ENCODE measurements around the gene FAM163A.
"Not testable (repeated sequence)": the region's sequence is repeated elsewhere in the genome, so short reads cannot be mapped to it uniquely, and the experiment has no call there.

The FAM163A gene

DNA sequence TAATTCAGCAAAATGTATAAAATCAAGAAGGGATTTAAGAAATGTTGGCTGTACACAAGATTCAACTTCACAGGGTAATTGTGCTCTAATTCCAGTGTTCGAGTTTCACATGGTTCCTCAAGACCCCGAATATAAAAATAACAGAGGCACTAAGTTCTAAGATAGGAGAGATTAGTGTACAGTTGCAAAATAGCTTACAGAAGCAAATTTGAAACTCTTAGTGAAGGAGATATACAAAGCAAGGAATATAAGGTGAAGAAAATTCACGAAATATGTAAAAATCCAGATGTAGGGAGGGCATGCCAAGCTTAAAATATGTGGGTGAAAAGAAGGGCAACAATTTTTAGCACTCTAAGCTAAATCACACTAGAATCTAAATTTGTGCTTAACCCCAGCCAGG is 105.1 kb downstream of the FAM163A start:
- Histone ChIP-seq H3K9ac (ENCODE audit: insufficient read length) (no peak overlapping the region), H3K9me3 (ENCODE audit: low read depth, low read length) (no peaks in the 10 kb centered on the region), H3K27ac (no peak overlapping the region), H3K4me3 (no peak overlapping the region), H3K36me3 (ENCODE audit: insufficient read depth, low read length) (peaks cover 82% of the 10 kb centered on the region)
- no peak for TF ChIP-seq POLR2AphosphoS5 (IDR thresholded peaks at IDR 0.05; ENCODE audit: borderline replicate concordance, low read depth, low read length)
- TF ChIP-seq EZH2 (IDR thresholded peaks at IDR 0.05), result no peak
- no peak for TF ChIP-seq FOXP2 (optimal IDR thresholded peaks at IDR 0.05; ENCODE audit: control extremely low read depth, extremely low read length, insufficient read depth)
- no peak for DNase-seq (ENCODE audit: low read depth, low spot score)

DNA sequence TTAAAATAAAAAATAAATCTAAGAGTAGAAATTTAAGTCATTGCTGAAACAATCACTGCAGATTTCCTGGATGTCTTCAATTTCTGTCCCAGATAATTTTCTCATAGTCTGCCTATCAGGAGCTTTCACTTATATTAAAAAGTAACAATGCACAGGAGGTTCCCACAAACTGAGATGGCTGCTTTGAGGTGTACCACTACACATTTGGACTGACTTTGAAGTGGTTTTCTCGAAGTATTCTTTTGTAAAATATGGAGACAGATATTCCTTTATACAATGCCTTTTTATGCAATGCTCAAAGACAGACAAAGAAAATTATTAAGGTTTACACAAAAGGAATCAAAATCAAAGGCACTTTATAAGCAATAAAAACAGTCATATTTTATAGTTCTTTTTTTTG is 110.0 kb downstream of the FAM163A start:
- no peak for TF ChIP-seq FOXP2 (optimal IDR thresholded peaks at IDR 0.05; ENCODE audit: control extremely low read depth, extremely low read length, insufficient read depth)
- TF ChIP-seq POLR2AphosphoS5 (IDR thresholded peaks at IDR 0.05; ENCODE audit: borderline replicate concordance, low read depth, low read length), result no peak
- no peak for TF ChIP-seq EZH2 (IDR thresholded peaks at IDR 0.05)
- no peak overlapping the region for H3K4me3 ChIP-seq
- no peak overlapping the region for H3K9ac ChIP-seq (ENCODE audit: insufficient read length)
- H3K36me3 ChIP-seq (ENCODE audit: insufficient read depth, low read length), result peaks cover 56% of the 10 kb centered on the region
- H3K9me3 ChIP-seq (ENCODE audit: low read depth, low read length), result no peaks in the 10 kb centered on the region
- no peak for DNase-seq (ENCODE audit: low read depth, low spot score)
- H3K27ac ChIP-seq, result no peak overlapping the region

DNA sequence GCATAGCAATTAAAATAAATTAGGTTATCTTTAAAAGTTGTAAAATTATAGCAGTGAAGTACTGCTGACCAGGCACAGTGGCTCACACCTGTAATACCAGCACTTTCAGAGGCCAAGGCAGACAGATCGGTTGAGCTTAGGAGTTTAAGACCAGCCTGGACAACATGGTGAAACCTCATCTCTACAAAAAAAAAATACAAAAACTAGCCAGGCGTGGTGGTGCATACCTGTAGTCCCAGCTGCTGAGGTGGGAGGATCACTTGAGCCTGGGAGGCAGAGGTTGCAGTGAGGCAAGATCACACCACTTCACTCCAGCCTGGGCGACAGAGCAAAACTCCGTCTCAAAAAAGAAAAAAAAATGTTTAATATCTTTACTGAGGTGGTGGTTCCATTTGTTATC is 112.7 kb downstream of the FAM163A start:
- H3K36me3 ChIP-seq (ENCODE audit: insufficient read depth, low read length), result peaks cover 32% of the 10 kb centered on the region
- H3K27ac ChIP-seq; DNase-seq (ENCODE audit: low read depth, low spot score); H3K9me3 ChIP-seq (ENCODE audit: low read depth, low read length); H3K4me3 ChIP-seq; H3K9ac ChIP-seq (ENCODE audit: insufficient read length): not testable (repeated sequence)

DNA sequence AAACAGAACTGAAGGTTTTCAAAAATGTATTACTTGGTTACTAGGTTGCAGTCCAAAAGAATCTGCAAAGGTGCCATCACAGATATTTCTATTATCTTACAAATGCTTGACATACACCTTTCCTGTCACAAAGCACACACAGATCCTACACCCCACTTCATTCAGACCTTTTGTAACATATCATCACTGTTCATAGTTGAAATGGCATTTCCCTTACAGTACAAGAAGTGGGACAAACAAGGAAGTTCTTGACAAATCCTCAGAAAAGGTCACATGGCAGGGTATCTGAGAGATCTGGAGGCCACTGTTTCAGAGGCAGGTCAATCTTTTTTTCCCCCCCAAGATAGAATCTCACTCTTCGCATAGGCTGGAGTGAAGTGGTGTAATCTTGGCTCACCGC is 113.2 kb downstream of the FAM163A start:
- no peak overlapping the region for H3K27ac ChIP-seq
- H3K9me3 ChIP-seq (ENCODE audit: low read depth, low read length), result no peaks in the 10 kb centered on the region
- H3K4me3 ChIP-seq, result no peak overlapping the region
- H3K36me3 ChIP-seq (ENCODE audit: insufficient read depth, low read length), result peaks cover 28% of the 10 kb centered on the region
- no peak overlapping the region for H3K9ac ChIP-seq (ENCODE audit: insufficient read length)
- TF ChIP-seq FOXP2 (optimal IDR thresholded peaks at IDR 0.05; ENCODE audit: control extremely low read depth, extremely low read length, insufficient read depth), result no peak
- no peak for TF ChIP-seq POLR2AphosphoS5 (IDR thresholded peaks at IDR 0.05; ENCODE audit: borderline replicate concordance, low read depth, low read length)
- TF ChIP-seq EZH2 (IDR thresholded peaks at IDR 0.05), result no peak
- no peak for DNase-seq (ENCODE audit: low read depth, low spot score)

DNA sequence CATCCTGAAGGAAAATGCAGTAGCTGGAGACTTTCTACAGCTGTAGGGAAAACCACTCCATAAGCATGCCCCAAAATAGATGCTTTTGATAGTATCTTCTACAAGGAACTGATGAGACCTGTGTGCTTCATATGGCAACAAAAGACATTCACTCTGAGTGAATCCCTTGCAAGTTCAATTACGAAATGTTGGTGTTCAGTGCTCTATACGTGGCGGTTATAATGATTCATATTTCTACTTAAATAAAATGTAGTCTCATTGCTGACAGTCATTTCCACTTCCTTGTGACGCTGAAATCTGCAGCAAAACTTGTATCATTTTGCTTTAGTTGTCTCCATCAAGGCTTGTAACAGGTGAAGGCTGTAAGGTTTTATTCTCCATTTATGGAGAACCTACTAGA is 113.9 kb downstream of the FAM163A start:
- Histone ChIP-seq H3K4me3 (no peak overlapping the region), H3K9me3 (ENCODE audit: low read depth, low read length) (no peaks in the 10 kb centered on the region), H3K27ac (no peak overlapping the region), H3K36me3 (ENCODE audit: insufficient read depth, low read length) (peaks cover 22% of the 10 kb centered on the region), H3K9ac (ENCODE audit: insufficient read length) (no peak overlapping the region)
- no peak for DNase-seq (ENCODE audit: low read depth, low spot score)
- TF ChIP-seq FOXP2 (optimal IDR thresholded peaks at IDR 0.05; ENCODE audit: control extremely low read depth, extremely low read length, insufficient read depth), result no peak
- TF ChIP-seq EZH2 (IDR thresholded peaks at IDR 0.05), result no peak
- no peak for TF ChIP-seq POLR2AphosphoS5 (IDR thresholded peaks at IDR 0.05; ENCODE audit: borderline replicate concordance, low read depth, low read length)

DNA sequence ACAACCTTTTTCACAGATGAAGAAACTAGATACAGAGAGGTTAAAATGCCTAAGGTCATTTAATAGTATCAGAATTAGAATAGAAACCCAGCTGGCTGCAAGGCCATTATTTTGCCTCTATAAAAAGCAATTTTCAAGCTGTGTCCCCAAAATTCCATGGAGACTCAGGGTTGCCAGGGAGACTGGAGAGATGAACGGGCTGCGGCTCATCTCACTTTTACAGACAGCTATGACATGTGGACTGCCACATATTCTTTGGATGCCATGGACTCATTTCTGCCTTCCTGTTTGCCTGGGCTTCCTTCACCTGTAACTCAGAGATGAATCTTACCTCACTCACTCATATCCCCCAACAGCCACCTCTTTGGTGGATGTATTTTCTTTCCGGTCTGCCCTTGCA is 117.6 kb downstream of the FAM163A start:
- peaks cover 31% of the 10 kb centered on the region for H3K36me3 ChIP-seq (ENCODE audit: insufficient read depth, low read length)
- H3K4me3 ChIP-seq, result no peak overlapping the region
- TF ChIP-seq POLR2AphosphoS5 (IDR thresholded peaks at IDR 0.05; ENCODE audit: borderline replicate concordance, low read depth, low read length) (no peak), EZH2 (IDR thresholded peaks at IDR 0.05) (no peak), FOXP2 (optimal IDR thresholded peaks at IDR 0.05; ENCODE audit: control extremely low read depth, extremely low read length, insufficient read depth) (no peak)
- no peaks in the 10 kb centered on the region for H3K9me3 ChIP-seq (ENCODE audit: low read depth, low read length)
- no peak for DNase-seq (ENCODE audit: low read depth, low spot score)
- no peak overlapping the region for H3K9ac ChIP-seq (ENCODE audit: insufficient read length)
- H3K27ac ChIP-seq, result no peak overlapping the region

DNA sequence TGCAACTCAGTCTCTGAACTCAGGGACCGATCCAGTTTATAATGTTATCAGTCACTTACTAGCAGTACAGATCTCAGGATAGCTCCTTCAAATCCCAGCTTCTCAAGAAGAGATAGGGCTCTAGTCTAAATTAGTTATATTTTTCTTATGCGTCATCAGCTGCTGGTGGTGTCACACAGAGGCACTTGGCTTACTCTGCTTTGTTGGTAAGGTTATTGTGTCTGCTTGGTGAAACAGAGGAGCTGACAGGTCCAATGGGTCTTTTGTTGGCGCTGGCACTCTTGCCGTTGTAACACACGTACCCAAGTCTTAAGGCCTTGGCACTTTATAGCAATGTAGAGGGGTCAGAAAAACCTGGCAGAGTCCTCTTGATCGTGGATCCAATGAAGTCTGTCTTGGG is 122.3 kb downstream of the FAM163A start:
- no peak overlapping the region for H3K4me3 ChIP-seq
- no peaks in the 10 kb centered on the region for H3K9me3 ChIP-seq (ENCODE audit: low read depth, low read length)
- no peak overlapping the region for H3K9ac ChIP-seq (ENCODE audit: insufficient read length)
- no peak overlapping the region for H3K27ac ChIP-seq
- H3K36me3 ChIP-seq (ENCODE audit: insufficient read depth, low read length), result peaks cover 65% of the 10 kb centered on the region
- TF ChIP-seq POLR2AphosphoS5 (IDR thresholded peaks at IDR 0.05; ENCODE audit: borderline replicate concordance, low read depth, low read length), result no peak
- no peak for TF ChIP-seq FOXP2 (optimal IDR thresholded peaks at IDR 0.05; ENCODE audit: control extremely low read depth, extremely low read length, insufficient read depth)
- TF ChIP-seq EZH2 (IDR thresholded peaks at IDR 0.05), result no peak
- DNase-seq (ENCODE audit: low read depth, low spot score), result no peak

Data from SK-N-MC (cell line).